Stomach (tissue), 9 donors: ENCODE measurements around the gene KDELR1. TPM values are rescaled to one million over a fixed set of nuclear protein-coding genes. Genes with fewer than 3 reads are reported as not detected.
A peak's percentile ranks its signal among the peaks of the same experiment; 100 is the strongest.

Source experiments
- DNase-seq, 2 donors: peaks; one replicate each; pipeline versions ENCODE4 v3.0.0 to v3.0.0-alpha.2; 2013 to 2019
- H3K27ac ChIP-seq, 5 donors: fragments of 200-600 bp in 4 of 5; sonication (generic) in 4 of 5; one replicate each; pipeline ENCODE4 v1.5.1; 2013 to 2019; ENCODE audit warnings: mild to moderate bottlenecking in 1 of 5, moderate library complexity in 1 of 5
- H3K27me3 ChIP-seq, 3 donors: fragments of 200-600 bp; sonication (generic); one replicate each; pipeline ENCODE4 v1.5.1; 2017 to 2019; ENCODE audit warnings: mixed run types in 1 of 3
- H3K36me3 ChIP-seq, 4 donors: fragments of 200-600 bp; sonication (generic); 1 replicate in 3 of 4; 2 replicates in 1 of 4; pipeline ENCODE4 v1.5.1; 2016 to 2019
- H3K4me1 ChIP-seq, 4 donors: fragments of 200-600 bp; sonication (generic); one replicate each; pipeline ENCODE4 v1.5.1; 2016 to 2019
- H3K4me3 ChIP-seq, 4 donors: fragments of 200-600 bp; sonication (generic) in 3 of 4; one replicate each; pipeline ENCODE4 v1.5.1; 2016 to 2019; ENCODE audit warnings: mild to moderate bottlenecking in 1 of 4
- H3K9me3 ChIP-seq, 4 donors: fragments of 200-600 bp; sonication (generic); one replicate each; pipeline ENCODE4 v1.5.1; 2016 to 2019
- CTCF ChIP-seq, 7 experiments: fragments of 450-650 bp in 4 of 7; fragments of 200-600 bp in 3 of 7; sonication (generic) in 3 of 7; IDR thresholded peaks; one replicate each; pipeline ENCODE4 v1.5.1; 2016 to 2019; ENCODE audit warnings: antibody characterized with exemption in 7 of 7, control low read depth in 2 of 7, mild to moderate bottlenecking in 1 of 7
- EP300 ChIP-seq: sonication (generic); formaldehyde crosslinking; IDR thresholded peaks from one replicate; pipeline ENCODE4 v1.6.1; 2017; ENCODE audit warnings: antibody characterized with exemption
- POLR2A ChIP-seq, 4 donors: fragments of 450-650 bp; IDR thresholded peaks; one replicate each; pipeline ENCODE4 v1.6.1; 2016; ENCODE audit warnings: antibody characterized with exemption in 4 of 4, control low read depth in 2 of 4, mild to moderate bottlenecking in 1 of 4, moderate library complexity in 1 of 4
- POLR2AphosphoS5 ChIP-seq, 3 donors: sonication (generic); formaldehyde crosslinking; IDR thresholded peaks; one replicate each; pipeline ENCODE4 v1.6.1; 2016; ENCODE audit warnings: antibody characterized with exemption in 3 of 3
- WGBS, 5 donors: extraction: QIAGEN DNeasy Blood & Tissue Kit in 3 of 5; methylation state at CpG; one replicate each; pipeline versions ENCODE4 v1.1.5 to v1.1.7; 2013 to 2018; 5-methylcytosine and 5-hydroxymethylcytosine counted together
- intact Hi-C: fragments of 100-400 bp; cut with DNase I; formaldehyde crosslinking; loops from one replicate; pipeline ENCODE4 v1.15.1; 2023; ENCODE audit warnings: low total_unique reads
- polyA plus RNA-seq, 3 donors: library from polyadenylated mRNA; stranded (reverse); fragments of 200-250 nt; gene quantifications; one replicate each; pipeline ENCODE4 v1.2.3, GENCODE V29; 2013
- total RNA-seq, 5 donors: library from RNA; depleted of rRNA; stranded (reverse); fragments of >200 nt; gene quantifications; one replicate each; pipeline versions ENCODE4 v1.1.0 to v1.2.3, GENCODE V29; 2014 to 2016
- donor health status: healthy with polysubstance abuse.
- donor health status: Bipolar disorder and iron deficiency.
- donor health status: healthy.

The KDELR1 gene
- total and polyA plus RNA-seq, 8 donors, result 45.8 to 123 (median 70.9) TPM

- WGBS, 5 donors, result 1 to 5% (median 2%) methylated on average over 18 to 24 of the region's 24 CpGs
- Histone ChIP-seq H3K9me3 (no peaks in the 10 kb centered on the region), H3K27ac (peak overlapping the region; percentile 91 to 97 (median 94)), H3K27me3 (peaks cover 21 to 38% (median 34%) of the 10 kb centered on the region in 3 donors), H3K4me1 (peaks cover 19 to 44% (median 38%) of the 10 kb centered on the region in 4 donors), H3K36me3 (peaks cover 22 to 42% (median 41%) of the 10 kb centered on the region in 4 donors), H3K4me3 (peak overlapping the region; percentile 78 to 94 (median 81))
- TF ChIP-seq POLR2AphosphoS5 (IDR thresholded peaks at IDR 0.05) (no peak), EP300 (no peak), CTCF (IDR thresholded peaks at IDR 0.05) (peak in 5 of 7 experiments; percentile 40 to 77 (median 72))
- intact Hi-C loops, result no loop called here
- DNase-seq, result peak; percentile 70 to 87
Observed at GRCh38 chr19:48390188-48391099, 907 bp downstream of the KDELR1 start.

- H3K27ac ChIP-seq, result no peak overlapping the region
- TF ChIP-seq EP300, result no peak
- no peak for TF ChIP-seq CTCF (IDR thresholded peaks at IDR 0.05)
- TF ChIP-seq POLR2A (IDR thresholded peaks at IDR 0.05), result no peak
- TF ChIP-seq POLR2AphosphoS5 (IDR thresholded peaks at IDR 0.05), result no peak
- H3K4me1 ChIP-seq, result peaks cover 5 to 26% (median 19%) of the 10 kb centered on the region in 4 donors
- 91 to 98% (median 93%) methylated on average over 3 of the region's 3 CpGs for WGBS, 5 donors
- peaks cover 0 to 3% (median 0%) of the 10 kb centered on the region in 3 donors for H3K27me3 ChIP-seq
- peaks cover 49 to 76% (median 75%) of the 10 kb centered on the region in 4 donors for H3K36me3 ChIP-seq
- H3K4me3 ChIP-seq, result no peak overlapping the region
- no peaks in the 10 kb centered on the region for H3K9me3 ChIP-seq
- intact Hi-C loops, result no loop called here
- DNase-seq, result no peak
Observed at GRCh38 chr19:48386981-48387380, 4.4 kb downstream of the KDELR1 start.

- Histone ChIP-seq H3K4me3 (no peak overlapping the region), H3K9me3 (no peaks in the 10 kb centered on the region), H3K36me3 (peaks cover 56 to 90% (median 86%) of the 10 kb centered on the region in 4 donors), H3K4me1 (peaks cover 5 to 20% (median 16%) of the 10 kb centered on the region in 4 donors), H3K27ac (no peak overlapping the region), H3K27me3 (no peaks in the 10 kb centered on the region)
- TF ChIP-seq POLR2AphosphoS5 (IDR thresholded peaks at IDR 0.05), result no peak
- TF ChIP-seq POLR2A (IDR thresholded peaks at IDR 0.05), result no peak
- TF ChIP-seq CTCF (IDR thresholded peaks at IDR 0.05), result no peak
- TF ChIP-seq EP300, result no peak
- 87 to 96% (median 89%) methylated on average over 7 of the region's 7 CpGs for WGBS, 5 donors
- intact Hi-C loops, result no loop called here
- no peak for DNase-seq
Observed at GRCh38 chr19:48385461-48386087, 5.8 kb downstream of the KDELR1 start.

- H3K36me3 ChIP-seq, result peaks cover 45 to 74% (median 64%) of the 10 kb centered on the region in 4 donors
Observed at GRCh38 chr19:48382286-48382685, 9.1 kb downstream of the KDELR1 start.

More at GRCh38 chr19:48382286-48382685, 9.1 kb downstream of the KDELR1 start:
- Histone ChIP-seq H3K4me1 (no peaks in the 10 kb centered on the region), H3K27me3 (no peaks in the 10 kb centered on the region), H3K4me3 (no peak overlapping the region), H3K9me3 (no peaks in the 10 kb centered on the region), H3K27ac (no peak overlapping the region)
- no peak for DNase-seq
- intact Hi-C loops, result no loop called here
- WGBS, 5 donors, result 91 to 95% (median 95%) methylated on average over 8 of the region's 8 CpGs
- TF ChIP-seq CTCF (IDR thresholded peaks at IDR 0.05), result no peak
